ENCODE results near the gene ACAD11. TPM values are rescaled to one million over a fixed set of nuclear protein-coding genes. Genes with fewer than 3 reads are reported as not detected.
"Not testable (repeated sequence)": the region's sequence is repeated elsewhere in the genome, so short reads cannot be mapped to it uniquely, and the experiment has no call there.

ACAD11 gene
- total and polyA plus RNA-seq, 4 donors, result 52.2 to 357 (median 65.6) TPM

DNA sequence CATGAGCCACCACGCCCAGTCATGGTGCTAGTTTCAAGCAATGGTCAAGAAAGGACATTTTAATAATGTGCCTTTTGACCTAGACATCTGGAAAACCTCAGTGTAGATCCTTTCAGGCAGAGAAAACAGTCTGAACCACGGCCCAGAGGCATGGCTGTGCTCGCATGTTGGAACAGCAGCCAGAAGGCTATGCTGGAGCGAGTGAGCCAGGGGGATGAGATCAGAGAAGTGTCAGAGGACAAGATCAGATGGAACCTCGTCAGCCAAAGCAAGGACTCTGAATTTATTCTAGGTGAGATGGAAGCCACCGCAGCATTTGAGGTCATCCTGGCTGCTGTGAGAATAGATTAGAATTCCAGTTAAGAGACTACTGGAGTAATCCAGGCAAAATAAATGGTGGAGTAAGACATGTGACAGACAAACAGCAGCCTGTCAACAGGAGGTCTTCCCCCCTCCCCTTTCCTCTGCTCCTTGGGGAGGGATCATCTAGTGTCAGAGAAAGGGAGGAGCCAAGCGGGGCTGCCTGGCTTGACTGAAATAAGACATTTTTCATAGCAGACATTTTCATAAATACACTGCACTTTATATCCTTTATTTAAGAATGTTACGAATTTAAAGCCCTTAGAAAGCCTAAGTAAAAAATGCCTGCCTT, 103.0 kb downstream of the ACAD11 start:
- peaks cover 4 to 39% (median 28%) of the 10 kb centered on the region in 4 donors for H3K36me3 ChIP-seq (ENCODE audit: control insufficient read depth in 4 of 4, insufficient read depth in 3 of 4, low read depth in 1 of 4, low read length in 3 of 4)
- WGBS, result 85% methylated on average over 8 of the region's 8 CpGs
- H3K27ac ChIP-seq (ENCODE audit: low read depth in 1 of 2, low read length in 2 of 2), result no peak overlapping the region
- H3K9ac ChIP-seq (ENCODE audit: low read depth in 1 of 2, low read length in 2 of 2), result no peak overlapping the region
- peak; percentile 16 for TF ChIP-seq NR2F2 (IDR thresholded peaks at IDR 0.05)
- TF ChIP-seq, protein P1, sequence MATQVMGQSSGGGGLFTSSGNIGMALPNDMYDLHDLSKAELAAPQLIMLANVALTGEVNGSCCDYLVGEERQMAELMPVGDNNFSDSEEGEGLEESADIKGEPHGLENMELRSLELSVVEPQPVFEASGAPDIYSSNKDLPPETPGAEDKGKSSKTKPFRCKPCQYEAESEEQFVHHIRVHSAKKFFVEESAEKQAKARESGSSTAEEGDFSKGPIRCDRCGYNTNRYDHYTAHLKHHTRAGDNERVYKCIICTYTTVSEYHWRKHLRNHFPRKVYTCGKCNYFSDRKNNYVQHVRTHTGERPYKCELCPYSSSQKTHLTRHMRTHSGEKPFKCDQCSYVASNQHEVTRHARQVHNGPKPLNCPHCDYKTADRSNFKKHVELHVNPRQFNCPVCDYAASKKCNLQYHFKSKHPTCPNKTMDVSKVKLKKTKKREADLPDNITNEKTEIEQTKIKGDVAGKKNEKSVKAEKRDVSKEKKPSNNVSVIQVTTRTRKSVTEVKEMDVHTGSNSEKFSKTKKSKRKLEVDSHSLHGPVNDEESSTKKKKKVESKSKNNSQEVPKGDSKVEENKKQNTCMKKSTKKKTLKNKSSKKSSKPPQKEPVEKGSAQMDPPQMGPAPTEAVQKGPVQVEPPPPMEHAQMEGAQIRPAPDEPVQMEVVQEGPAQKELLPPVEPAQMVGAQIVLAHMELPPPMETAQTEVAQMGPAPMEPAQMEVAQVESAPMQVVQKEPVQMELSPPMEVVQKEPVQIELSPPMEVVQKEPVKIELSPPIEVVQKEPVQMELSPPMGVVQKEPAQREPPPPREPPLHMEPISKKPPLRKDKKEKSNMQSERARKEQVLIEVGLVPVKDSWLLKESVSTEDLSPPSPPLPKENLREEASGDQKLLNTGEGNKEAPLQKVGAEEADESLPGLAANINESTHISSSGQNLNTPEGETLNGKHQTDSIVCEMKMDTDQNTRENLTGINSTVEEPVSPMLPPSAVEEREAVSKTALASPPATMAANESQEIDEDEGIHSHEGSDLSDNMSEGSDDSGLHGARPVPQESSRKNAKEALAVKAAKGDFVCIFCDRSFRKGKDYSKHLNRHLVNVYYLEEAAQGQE (IDR thresholded peaks at IDR 0.05), result no peak
- H3K27me3 ChIP-seq (ENCODE audit: control insufficient read depth in 4 of 4, insufficient read depth in 4 of 4, low read length in 3 of 4), result no peaks in the 10 kb centered on the region
- H3K4me1 ChIP-seq (ENCODE audit: control insufficient read depth in 4 of 4, insufficient read depth in 4 of 4, low read length in 3 of 4), result peaks cover 0 to 7% (median 0%) of the 10 kb centered on the region in 4 donors
- no peak for DNase-seq (ENCODE audit: low spot score)
- H3K9me3 ChIP-seq (ENCODE audit: control insufficient read depth in 4 of 4, low read length in 3 of 4), result no peaks in the 10 kb centered on the region
- H3K4me3 ChIP-seq (ENCODE audit: low read depth in 1 of 3, low read length in 3 of 3), result no peak overlapping the region

DNA sequence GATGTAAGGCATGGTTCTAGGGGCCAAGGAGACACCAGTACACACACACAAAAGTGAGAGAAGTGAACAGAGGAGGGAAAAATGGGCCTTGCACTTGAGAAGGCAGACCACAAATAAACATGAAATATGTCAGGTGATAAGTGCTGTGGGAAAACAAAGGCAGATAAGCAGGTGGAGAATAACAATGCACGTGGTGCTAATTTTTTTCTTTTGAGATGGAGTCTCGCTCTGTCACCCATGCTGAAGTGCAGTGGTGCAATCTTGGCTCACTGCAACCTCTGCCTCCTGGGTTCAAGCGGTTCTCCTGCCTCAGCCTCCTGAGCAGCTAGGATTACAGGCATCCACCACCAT, 103.6 kb downstream of the ACAD11 start:
- not testable (repeated sequence) for H3K27me3 ChIP-seq (ENCODE audit: control insufficient read depth in 4 of 4, insufficient read depth in 4 of 4, low read length in 3 of 4); DNase-seq (ENCODE audit: low spot score); H3K4me1 ChIP-seq (ENCODE audit: control insufficient read depth in 4 of 4, insufficient read depth in 4 of 4, low read length in 3 of 4); H3K4me3 ChIP-seq (ENCODE audit: low read depth in 1 of 3, low read length in 3 of 3); H3K9me3 ChIP-seq (ENCODE audit: control insufficient read depth in 4 of 4, low read length in 3 of 4); H3K27ac ChIP-seq (ENCODE audit: low read depth in 1 of 2, low read length in 2 of 2); H3K9ac ChIP-seq (ENCODE audit: low read depth in 1 of 2, low read length in 2 of 2)
- peaks cover 4 to 34% (median 27%) of the 10 kb centered on the region in 4 donors for H3K36me3 ChIP-seq (ENCODE audit: control insufficient read depth in 4 of 4, insufficient read depth in 3 of 4, low read depth in 1 of 4, low read length in 3 of 4)
- WGBS, result 93% methylated on average over 3 of the region's 3 CpGs

DNA sequence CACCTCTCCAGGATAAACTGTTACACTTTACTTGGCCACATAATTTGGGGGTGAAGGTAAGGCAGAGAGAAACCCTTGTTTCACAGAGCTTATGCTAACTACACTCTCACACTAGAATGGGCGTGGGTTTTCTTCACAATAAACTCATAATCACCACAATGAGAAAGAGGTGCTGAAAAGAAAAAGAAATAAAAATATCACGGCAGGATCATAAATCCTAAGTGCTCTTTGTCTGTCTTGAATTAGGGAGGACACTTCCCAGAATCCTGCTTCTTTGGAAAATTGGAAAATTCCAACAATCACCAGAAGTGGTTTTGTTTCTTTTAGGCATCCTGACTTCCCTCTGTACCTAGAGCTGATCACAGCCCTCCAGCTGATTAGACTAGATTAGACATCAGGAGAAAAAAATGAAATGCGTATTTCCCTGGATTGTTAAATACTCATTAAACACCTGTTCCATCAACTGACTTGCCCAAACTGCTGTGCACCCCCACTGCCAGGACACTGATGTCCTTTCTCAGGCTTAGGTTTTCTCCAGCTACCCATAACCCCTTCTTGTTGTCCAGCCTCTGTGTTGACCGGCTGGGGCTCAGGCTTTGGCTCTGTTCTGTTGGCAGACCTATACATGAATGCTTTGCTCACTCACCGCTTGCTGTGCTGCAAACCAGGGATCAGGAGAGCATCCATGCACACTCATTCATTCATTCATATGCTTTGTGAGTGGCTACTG, 104.1 kb downstream of the ACAD11 start:
- no peaks in the 10 kb centered on the region for H3K27me3 ChIP-seq (ENCODE audit: control insufficient read depth in 4 of 4, insufficient read depth in 4 of 4, low read length in 3 of 4)
- TF ChIP-seq HNF4G (IDR thresholded peaks at IDR 0.05) (no peak), FOXA1 (IDR thresholded peaks at IDR 0.05) (no peak)
- WGBS, result 93% methylated on average over 5 of the region's 5 CpGs

DNA sequence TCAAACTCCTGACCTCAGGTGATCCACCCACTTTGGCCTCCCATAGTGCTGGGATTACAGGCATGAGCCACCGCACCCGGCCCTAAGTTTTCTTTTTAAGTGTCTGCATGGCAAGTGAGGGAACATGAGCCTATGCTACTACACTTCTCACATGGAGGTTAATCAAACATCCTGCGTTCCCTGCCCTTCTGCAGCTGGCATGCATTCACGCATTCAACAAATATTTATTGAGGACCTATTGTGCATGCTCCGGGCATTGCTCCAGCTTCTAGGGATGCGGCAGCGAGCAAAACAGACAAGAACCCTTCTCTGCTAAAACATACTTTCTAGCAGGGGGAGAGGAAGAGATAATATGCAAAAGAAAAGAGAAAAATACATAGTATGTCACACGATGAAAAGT, 105.2 kb downstream of the ACAD11 start:
- 41% methylated on average over 8 of the region's 8 CpGs for WGBS
- Histone ChIP-seq H3K27ac (ENCODE audit: low read depth in 1 of 2, low read length in 2 of 2) (no peak overlapping the region), H3K27me3 (ENCODE audit: control insufficient read depth in 4 of 4, insufficient read depth in 4 of 4, low read length in 3 of 4) (no peaks in the 10 kb centered on the region), H3K4me1 (ENCODE audit: control insufficient read depth in 4 of 4, insufficient read depth in 4 of 4, low read length in 3 of 4) (peaks cover 0 to 7% (median 2%) of the 10 kb centered on the region in 4 donors), H3K4me3 (ENCODE audit: low read depth in 1 of 3, low read length in 3 of 3) (no peak overlapping the region), H3K9ac (ENCODE audit: low read depth in 1 of 2, low read length in 2 of 2) (no peak overlapping the region), H3K9me3 (ENCODE audit: control insufficient read depth in 4 of 4, low read length in 3 of 4) (no peaks in the 10 kb centered on the region), H3K36me3 (ENCODE audit: control insufficient read depth in 4 of 4, insufficient read depth in 3 of 4, low read depth in 1 of 4, low read length in 3 of 4) (peaks cover 4 to 20% (median 17%) of the 10 kb centered on the region in 4 donors)
- no peak for DNase-seq (ENCODE audit: low spot score)
- no peak for TF ChIP-seq HNF4G (IDR thresholded peaks at IDR 0.05)
- TF ChIP-seq RXRA (IDR thresholded peaks at IDR 0.05), result peak in 1 of 2 donors; percentile 24

More for the DNA sequence above, 104.1 kb downstream of the ACAD11 start:
- Histone ChIP-seq H3K4me1 (ENCODE audit: control insufficient read depth in 4 of 4, insufficient read depth in 4 of 4, low read length in 3 of 4) (peaks cover 0 to 7% (median 0%) of the 10 kb centered on the region in 4 donors), H3K9ac (ENCODE audit: low read depth in 1 of 2, low read length in 2 of 2) (no peak overlapping the region), H3K4me3 (ENCODE audit: low read depth in 1 of 3, low read length in 3 of 3) (no peak overlapping the region), H3K27ac (ENCODE audit: low read depth in 1 of 2, low read length in 2 of 2) (no peak overlapping the region), H3K9me3 (ENCODE audit: control insufficient read depth in 4 of 4, low read length in 3 of 4) (no peaks in the 10 kb centered on the region), H3K36me3 (ENCODE audit: control insufficient read depth in 4 of 4, insufficient read depth in 3 of 4, low read depth in 1 of 4, low read length in 3 of 4) (peaks cover 4 to 29% (median 23%) of the 10 kb centered on the region in 4 donors)
- DNase-seq (ENCODE audit: low spot score), result no peak

Measured in liver (tissue), 9 donors.